Measurements from ENCODE around the gene SERPINB5.
"Not testable (repeated sequence)": the region's sequence is repeated elsewhere in the genome, so short reads cannot be mapped to it uniquely, and the experiment has no call there.

SERPINB5 gene

GRCh38 chr18:63476668-63477067 is at the start of gene SERPINB5:
Gene SERPINB5, plus strand, starts transcription at chr18:63476958. Its CDS starts 7,471 bp downstream, at chr18:63484429.
- DNase-seq = no peak

- no peak for DNase-seq
These were observed 49.2 kb upstream of the SERPINB5 start for GRCh38 chr18:63427558-63427957.

- DNase-seq = no peak
These were observed 46.2 kb upstream of the SERPINB5 start for GRCh38 chr18:63430526-63430925.

- DNase-seq = no peak
These were observed 45.6 kb upstream of the SERPINB5 start for GRCh38 chr18:63431180-63431579.

- no peak for DNase-seq
These were observed 43.4 kb upstream of the SERPINB5 start for GRCh38 chr18:63433334-63433866.

GRCh38 chr18:63438181-63438580 is 38.6 kb upstream of the SERPINB5 start:
- DNase-seq = no peak

- DNase-seq = peak; percentile 23 to 82
These were observed 37.4 kb upstream of the SERPINB5 start for GRCh38 chr18:63439334-63439733.

- no peak for DNase-seq
These were observed 36.5 kb upstream of the SERPINB5 start for GRCh38 chr18:63440219-63440618.

GRCh38 chr18:63440881-63441280 is 35.9 kb upstream of the SERPINB5 start:
- no peak for DNase-seq

- DNase-seq = no peak
These were observed 32.9 kb upstream of the SERPINB5 start for GRCh38 chr18:63443829-63444228.

GRCh38 chr18:63444580-63444979 is 32.2 kb upstream of the SERPINB5 start:
- DNase-seq = no peak

GRCh38 chr18:63445037-63445436 is 31.7 kb upstream of the SERPINB5 start:
- DNase-seq = no peak

- DNase-seq = no peak
These were observed 30.5 kb upstream of the SERPINB5 start for GRCh38 chr18:63446266-63446665.

GRCh38 chr18:63447066-63447465 is 29.7 kb upstream of the SERPINB5 start:
- no peak for DNase-seq

GRCh38 chr18:63449426-63449825 is 27.3 kb upstream of the SERPINB5 start:
- DNase-seq = no peak

- DNase-seq = no peak
These were observed 24.7 kb upstream of the SERPINB5 start for GRCh38 chr18:63451799-63452660.

GRCh38 chr18:63452751-63453150 is 24.0 kb upstream of the SERPINB5 start:
- DNase-seq = not testable (repeated sequence)

GRCh38 chr18:63454497-63454896 is 22.3 kb upstream of the SERPINB5 start:
- no peak for DNase-seq

- DNase-seq = no peak
These were observed 18.8 kb upstream of the SERPINB5 start for GRCh38 chr18:63457977-63458376.

- no peak for DNase-seq
These were observed 16.3 kb upstream of the SERPINB5 start for GRCh38 chr18:63460414-63460813.

- DNase-seq = no peak
These were observed 12.3 kb upstream of the SERPINB5 start for GRCh38 chr18:63464434-63464833.

- no peak for DNase-seq
These were observed 11.7 kb upstream of the SERPINB5 start for GRCh38 chr18:63465059-63465458.

GRCh38 chr18:63467699-63468098 is 9.1 kb upstream of the SERPINB5 start:
- DNase-seq = no peak

- no peak for DNase-seq
These were observed 8.2 kb upstream of the SERPINB5 start for GRCh38 chr18:63468575-63468974.

GRCh38 chr18:63470751-63471150 is 6.0 kb upstream of the SERPINB5 start:
- no peak for DNase-seq
